MCF 10A (cell line): ENCODE results near the gene FAM170B. TPM values are rescaled to one million over a fixed set of nuclear protein-coding genes. Genes with fewer than 3 reads are reported as not detected.

Experiments
- BruUV-seq: library from RNA; stranded (reverse); fragments of 400-500 nt; replicated peaks from 2 replicates; lab custom pipeline; 2021; lab: Mats Ljungman, UMichigan
- CTCF ChIA-PET: fragments of 300-600 bp; sonication (Branson Sonifier 250); formaldehyde crosslinking; extraction: SDS; loops from one replicate; lab custom pipeline; 2021; ENCODE audit warnings: antibody characterized with exemption, inconsistent platforms; lab: Yijun Ruan, JAX
- POLR2A ChIA-PET: fragments of 300-600, 350-650 bp; sonication (Branson Sonifier 250); formaldehyde crosslinking; extraction: SDS; loops from one replicate; lab custom pipeline; 2020; ENCODE audit warnings: antibody characterized with exemption, inconsistent platforms; lab: Yijun Ruan, JAX
- DNase-seq: peaks from one replicate; pipeline ENCODE4 v3.0.0-alpha.2; 2018; ENCODE audit not compliant: unreplicated experiment
- H3K27ac Mint-ChIP-seq: one replicate; pipeline ENCODE4 v1.8.0; 2022; ENCODE audit warnings: mild to moderate bottlenecking, low read depth, mixed read lengths; ENCODE audit not compliant: unreplicated experiment
- H3K27me3 Mint-ChIP-seq: one replicate; pipeline ENCODE4 v1.8.0; 2022; ENCODE audit warnings: mixed read lengths; ENCODE audit not compliant: insufficient read depth, unreplicated experiment
- H3K36me3 Mint-ChIP-seq: one replicate; pipeline ENCODE4 v1.8.0; 2022; ENCODE audit warnings: mild to moderate bottlenecking, moderate library complexity, mixed read lengths; ENCODE audit not compliant: insufficient read depth, unreplicated experiment
- H3K4me1 Mint-ChIP-seq: one replicate; pipeline ENCODE4 v1.8.0; 2022; ENCODE audit warnings: mixed read lengths; ENCODE audit not compliant: insufficient read depth, unreplicated experiment
- H3K4me3 Mint-ChIP-seq: one replicate; pipeline ENCODE4 v1.8.0; 2022; ENCODE audit warnings: mild to moderate bottlenecking, moderate library complexity, mixed read lengths; ENCODE audit not compliant: unreplicated experiment
- H3K9me3 Mint-ChIP-seq: one replicate; pipeline ENCODE4 v1.8.0; 2022; ENCODE audit warnings: mixed read lengths; ENCODE audit not compliant: unreplicated experiment
- CTCF ChIP-seq: fragments of 200-600 bp; IDR thresholded peaks from one replicate; pipeline ENCODE4 v1.8.0; 2022; ENCODE audit warnings: antibody characterized with exemption, mild to moderate bottlenecking; ENCODE audit not compliant: unreplicated experiment
- intact Hi-C: fragments of 100-400 bp; cut with micrococcal nuclease; formaldehyde crosslinking; loops from 2 replicates; pipeline ENCODE4 v1.14.1; 2022
- total RNA-seq: library from RNA; stranded (reverse); gene quantifications from 2 replicates; pipeline ENCODE4 v1.2.3, GENCODE V29; 2022

Gene FAM170B
- total RNA-seq, 1 experiment from 2014 or later: not detected

GRCh38 chr10:49140304-49141177 is 6.7 kb upstream of the FAM170B start:
- CTCF ChIA-PET: interaction anchor here (1.4 kb wide), 1 partner anchor 482 kb away, joined by 4 read pairs; no protein-coding TSS in a partner anchor
- no peaks in the 10 kb centered on the region for H3K9me3 Mint-ChIP-seq
- POLR2A ChIA-PET: interaction anchor here (0.6 kb wide), 1 partner anchor 483 kb away, joined by 3 read pairs; no protein-coding TSS in a partner anchor
- TF ChIP-seq CTCF: no peak
- H3K36me3 Mint-ChIP-seq: no peaks in the 10 kb centered on the region
- H3K4me3 Mint-ChIP-seq: no peak overlapping the region
- H3K27ac Mint-ChIP-seq: no peak overlapping the region
- peak; percentile 8 for DNase-seq
- intact Hi-C loops: no loop called here
- H3K27me3 Mint-ChIP-seq: peaks cover 14% of the 10 kb centered on the region
- H3K4me1 Mint-ChIP-seq: no peaks in the 10 kb centered on the region
- no TSS peak for BruUV-seq

DNA sequence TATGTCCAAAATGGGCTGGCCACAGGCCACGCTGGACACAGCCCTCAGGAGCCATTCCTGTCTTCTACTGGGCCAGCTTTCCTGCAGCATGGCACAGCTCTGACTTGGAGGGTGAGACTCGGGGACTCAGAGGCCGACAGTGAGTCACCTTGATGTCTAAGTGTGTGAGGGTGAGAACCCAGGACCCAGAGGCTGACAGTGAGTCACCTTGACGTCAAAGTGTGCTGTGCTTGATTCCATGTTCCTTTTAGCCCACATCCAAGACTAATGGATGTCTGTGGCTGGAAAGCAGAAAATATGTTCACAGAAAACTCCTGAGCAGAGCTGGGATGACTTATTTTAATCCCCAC is 6.0 kb upstream of the FAM170B start:
- Mint-ChIP-seq H3K36me3 (no peaks in the 10 kb centered on the region), H3K4me1 (no peaks in the 10 kb centered on the region), H3K4me3 (no peak overlapping the region), H3K27ac (no peak overlapping the region), H3K9me3 (no peaks in the 10 kb centered on the region), H3K27me3 (peaks cover 17% of the 10 kb centered on the region)
- TF ChIP-seq CTCF: no peak
- CTCF ChIA-PET: interaction anchor here (1.3 kb wide), 1 partner anchor 22 kb away, joined by 6 read pairs; no protein-coding TSS in a partner anchor
- POLR2A ChIA-PET: interaction anchor here (0.6 to 1.2 kb wide), 2 partner anchors 15 to 484 kb away, joined by 3 read pairs; no protein-coding TSS in a partner anchor
- peak; percentile 93 for DNase-seq
- no TSS peak for BruUV-seq
- intact Hi-C loops: no loop called here

- Mint-ChIP-seq H3K27ac (no peak overlapping the region), H3K4me3 (no peak overlapping the region), H3K9me3 (no peaks in the 10 kb centered on the region), H3K36me3 (no peaks in the 10 kb centered on the region), H3K4me1 (no peaks in the 10 kb centered on the region), H3K27me3 (peaks cover 21% of the 10 kb centered on the region)
- intact Hi-C loops: no loop called here
- BruUV-seq: no TSS peak
- DNase-seq: peak; percentile 9
- POLR2A ChIA-PET: interaction anchor here (1.2 kb wide), 1 partner anchor 14 kb away, joined by 3 read pairs; no protein-coding TSS in a partner anchor
- no peak for TF ChIP-seq CTCF
- CTCF ChIA-PET: interaction anchor here (1.3 kb wide), 1 partner anchor 23 kb away, joined by 6 read pairs; no protein-coding TSS in a partner anchor
Observed at GRCh38 chr10:49139028-49139845, 5.4 kb upstream of the FAM170B start.
